K562 (cell line): Measurements from ENCODE around the gene FREM3. TPM values are rescaled to one million over a fixed set of nuclear protein-coding genes. Genes with fewer than 3 reads are reported as not detected.

Source experiments
- ATAC-seq: fragments of 200-7000 bp; cut with Tn5 transposase; 3 replicates; pipeline ENCODE4 v1.9.1; 2020; ENCODE audit warnings: moderate library complexity
- BruUV-seq: library from RNA; stranded (reverse); fragments of 400-500 nt; replicated peaks from 2 replicates; lab custom pipeline; 2021; lab: Mats Ljungman, UMichigan
- CTCF ChIA-PET: fragments of 300-600 bp; formaldehyde crosslinking; extraction: SDS; loops from one replicate; lab custom pipeline; 2021; ENCODE audit warnings: low intra/inter-chr PET ratio; lab: Yijun Ruan, JAX
- POLR2A ChIA-PET: fragments of 300-600, 350-650 bp; sonication (Branson Sonifier 250); formaldehyde crosslinking; extraction: SDS; loops from one replicate; lab custom pipeline; 2021; ENCODE audit warnings: antibody characterized with exemption, inconsistent platforms; lab: Yijun Ruan, JAX
- DNase-seq, 4 experiments: peaks; one replicate each; pipeline versions ENCODE4 v3.0.0 to v3.0.0-alpha.2; 2011 to 2018; ENCODE audit warnings: low spot score in 3 of 4, mixed read lengths in 3 of 4; ENCODE audit errors: extremely low read depth in 1 of 4
- FAIRE-seq: peaks from 2 replicates; lab custom pipeline; 2011; peaks lifted over from hg19 to GRCh38; lab: Jason Lieb, UNC
- H2AFZ ChIP-seq: 2 replicates; pipeline ENCODE4 v1.6.0; 2011; ENCODE audit warnings: low read depth, low read length, control low read depth, inconsistent platforms
- H3K27ac ChIP-seq: fragments of 200-600 bp; 3 replicates; pipeline ENCODE4 v1.8.0; 2011; ENCODE audit warnings: low read depth, mild to moderate bottlenecking, control low read depth, inconsistent platforms, low read length, moderate library complexity, mixed read lengths; ENCODE audit errors: extremely low read depth
- H3K27me3 ChIP-seq, 2 experiments: fragments of 300-600 bp in 1 of 2; 2 replicates in 1 of 2; 3 replicates in 1 of 2; pipeline versions ENCODE4 v1.6.0 to v1.8.0; 2011; ENCODE audit warnings: inconsistent platforms in 2 of 2, low read length in 2 of 2, mild to moderate bottlenecking in 1 of 2, mixed read lengths in 1 of 2, moderate library complexity in 1 of 2; ENCODE audit not compliant: control insufficient read depth in 2 of 2, insufficient read depth in 2 of 2
- H3K36me3 ChIP-seq: fragments of 300-600 bp; 3 replicates; pipeline ENCODE4 v1.8.0; 2011; ENCODE audit warnings: mild to moderate bottlenecking, low read length, inconsistent platforms; ENCODE audit not compliant: control insufficient read depth, insufficient read depth
- H3K4me1 ChIP-seq, 2 experiments: fragments of 200-600 bp in 1 of 2; replicated peaks in 1 of 2; 2 replicates in 1 of 2; 3 replicates in 1 of 2; pipeline versions ENCODE4 v1.5.1 to v1.8.0; 2011; ENCODE audit warnings: inconsistent platforms in 2 of 2, low read length in 2 of 2, mild to moderate bottlenecking in 1 of 2, mixed read lengths in 1 of 2, moderate library complexity in 1 of 2; ENCODE audit not compliant: control insufficient read depth in 2 of 2, insufficient read depth in 2 of 2
- H3K4me2 ChIP-seq: 2 replicates; pipeline ENCODE4 v1.6.1; 2011; ENCODE audit warnings: low read length, control low read depth, inconsistent platforms, mixed read lengths; ENCODE audit not compliant: insufficient read depth
- H3K4me3 ChIP-seq: fragments of 200-600 bp; sonication (generic), shearing (Covaris generic); 2 replicates; pipeline ENCODE4 v1.5.1; 2016; ENCODE audit warnings: control low read depth, inconsistent platforms
- H3K79me2 ChIP-seq: fragments of 200-600 bp; 3 replicates; pipeline ENCODE4 v1.8.0; 2011; ENCODE audit warnings: low read length, inconsistent platforms; ENCODE audit not compliant: control insufficient read depth, insufficient read depth
- H3K9ac ChIP-seq, 2 experiments: 2 replicates each; pipeline versions ENCODE4 v1.6.0 to v1.6.1; 2011; ENCODE audit warnings: low read depth in 2 of 2, low read length in 2 of 2, control low read depth in 1 of 2, inconsistent platforms in 1 of 2, mild to moderate bottlenecking in 1 of 2, mixed read lengths in 1 of 2; ENCODE audit not compliant: insufficient read depth in 1 of 2
- H3K9me1 ChIP-seq: one replicate; pipeline ENCODE4 v1.6.0; 2011; ENCODE audit warnings: inconsistent platforms, mild to moderate bottlenecking, low read length, moderate library complexity; ENCODE audit not compliant: control insufficient read depth, insufficient read depth
- H3K9me3 ChIP-seq: replicated peaks from 2 replicates; pipeline ENCODE4 v1.5.1; 2011; ENCODE audit warnings: low read depth, low read length, inconsistent platforms; ENCODE audit not compliant: control insufficient read depth, insufficient read depth
- H4K20me1 ChIP-seq: replicated peaks from 2 replicates; pipeline ENCODE4 v1.6.1; 2011; ENCODE audit warnings: low read length, inconsistent platforms, mixed read lengths; ENCODE audit not compliant: control insufficient read depth, insufficient read depth
- ARID3B ChIP-seq: fragments of 250-450 bp; sonication (Bioruptor Pico); IDR thresholded peaks from 2 replicates; pipeline ENCODE4 v1.4.0; 2020; ENCODE audit warnings: borderline replicate concordance
- KAT8 ChIP-seq: fragments of 450-650 bp; IDR thresholded peaks from 2 replicates; pipeline ENCODE4 v1.6.1; 2016; ENCODE audit warnings: low read depth, mild to moderate bottlenecking
- NR3C1 ChIP-seq: sonication (generic); formaldehyde crosslinking; IDR thresholded peaks from 2 replicates; pipeline ENCODE4 v1.8.1; 2022; ENCODE audit warnings: missing genetic modification reagents
- SNIP1 ChIP-seq: fragments of 450-650 bp; IDR thresholded peaks from 2 replicates; pipeline ENCODE4 v1.7.1; 2017; ENCODE audit warnings: low read depth, mild to moderate bottlenecking
- SP2 ChIP-seq: IDR thresholded peaks from 2 replicates; pipeline ENCODE4 v1.6.1; 2011; ENCODE audit warnings: mild to moderate bottlenecking, low read depth, low read length, moderate library complexity; ENCODE audit not compliant: poor library complexity, severe bottlenecking; ENCODE audit errors: extremely low read depth
- SUPT5H ChIP-seq: fragments of 450-650 bp; IDR thresholded peaks from 2 replicates; pipeline ENCODE4 v1.6.1; 2016
- YY1 ChIP-seq, 3 experiments: IDR thresholded peaks; 2 replicates each; pipeline ENCODE4 v1.6.1; 2011; ENCODE audit warnings: low read length in 2 of 3, mild to moderate bottlenecking in 2 of 3, moderate library complexity in 2 of 3, borderline replicate concordance in 1 of 3, control low read depth in 1 of 3, low read depth in 1 of 3; ENCODE audit not compliant: insufficient read depth in 3 of 3, insufficient replicate concordance in 2 of 3, control insufficient read depth in 1 of 3, insufficient read length in 1 of 3; ENCODE audit errors: extremely low read depth in 1 of 3
- ZBTB1 ChIP-seq: sonication (generic); formaldehyde crosslinking; IDR thresholded peaks from 2 replicates; pipeline ENCODE4 v1.8.1; 2023; ENCODE audit warnings: missing genetic modification reagents, low read depth, mild to moderate bottlenecking, borderline replicate concordance
- WGBS: fragments of 100-300 bp; shearing (Covaris generic); methylation state at CpG from one replicate; pipeline ENCODE4 v1.1.6; 2016; ENCODE audit warnings: low coverage, mixed read lengths; ENCODE audit not compliant: insufficient coverage; ENCODE audit errors: missing lambda C conversion rate; 5-methylcytosine and 5-hydroxymethylcytosine counted together
- in situ Hi-C: fragments of 300-500 bp; cut with MboI; formaldehyde crosslinking; loops from 4 replicates; pipeline ENCODE4 v1.15.0; 2018; ENCODE audit warnings: inconsistent platforms, mixed read lengths
- intact Hi-C: fragments of 100-400 bp; cut with micrococcal nuclease; formaldehyde crosslinking; loops from 2 replicates; pipeline ENCODE4 v1.14.2; 2022
- polyA plus RNA-seq, 8 experiments: library from polyadenylated mRNA; depleted of rRNA in 4 of 8; stranded (reverse) in 5 of 8; unstranded in 3 of 8; fragments of >200 nt; fragmentation: Nextera tagmentation in 2 of 8; fragmentation: Illumina TruSeq in 1 of 8; extraction: Ambion mirVana in 2 of 8; extraction: Trizol in 1 of 8; gene quantifications; 2 replicates each; pipeline versions ENCODE4 v1.2.1 to v1.2.3, GENCODE V29; 2011 to 2014; ENCODE audit warnings: inconsistent platforms in 1 of 8, missing spikeins in 1 of 8
- total RNA-seq, 7 experiments: library from RNA; depleted of rRNA in 6 of 7; stranded (reverse); fragments of >200 nt in 6 of 7; fragmentation: Illumina TruSeq in 2 of 7; extraction: Trizol in 2 of 7; gene quantifications; 2 replicates each; pipeline versions ENCODE4 v1.2.1 to v1.2.3, GENCODE V29; 2011 to 2021; ENCODE audit warnings: low replicate concordance in 1 of 7
- TF ChIP-seq, protein P1 (sequence below): fragments of 450-650 bp; conservative IDR thresholded peaks from 2 replicates; pipeline ENCODE4 v1.6.1; 2016; ENCODE audit warnings: missing genetic modification characterization, low read depth, mild to moderate bottlenecking, control low read depth, missing compliant biosample characterization

FREM3 gene
- total and polyA plus RNA-seq, 9 of the 15 experiments (the other 6 are each of a cell fraction or from before 2014, with no cell fraction given), result not detected

DNA sequence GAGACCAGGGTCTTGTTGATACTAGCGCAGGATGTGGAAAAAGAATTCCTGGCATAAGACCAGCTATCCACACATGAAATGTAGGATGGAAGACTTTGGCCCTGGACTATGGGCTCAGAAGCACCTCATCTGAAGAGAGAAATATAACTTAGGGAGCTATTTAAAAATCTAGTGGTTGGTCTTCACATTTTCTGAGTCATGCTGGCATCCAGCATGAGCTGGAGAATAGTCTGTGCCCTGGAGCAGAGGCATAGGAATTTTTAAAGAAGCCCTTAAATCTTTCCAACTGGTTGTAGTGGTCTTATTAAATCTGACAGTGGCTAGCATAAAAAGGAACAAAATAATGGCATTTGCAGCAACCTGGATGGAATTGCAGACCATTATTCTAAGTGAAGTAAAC is 100.6 kb downstream of the FREM3 start:
- Histone ChIP-seq H4K20me1 (no peaks in the 10 kb centered on the region), H3K9ac (no peak overlapping the region)
- TF ChIP-seq NR3C1 (CRISPR knock-in tag) (no peak), ARID3B (CRISPR knock-in tag) (no peak), YY1 (IDR thresholded peaks at IDR 0.05; ENCODE audit: borderline replicate concordance in 1 of 3, control insufficient read depth in 1 of 3, extremely low read depth in 1 of 3, insufficient read depth in 3 of 3, insufficient read length in 1 of 3, insufficient replicate concordance in 2 of 3, low read depth in 1 of 3, low read length in 2 of 3) (no peak), SUPT5H (no peak), SP2 (no peak), ZBTB1 (CRISPR knock-in tag) (no peak), SNIP1 (no peak), KAT8 (no peak)
- TF ChIP-seq, protein P1, sequence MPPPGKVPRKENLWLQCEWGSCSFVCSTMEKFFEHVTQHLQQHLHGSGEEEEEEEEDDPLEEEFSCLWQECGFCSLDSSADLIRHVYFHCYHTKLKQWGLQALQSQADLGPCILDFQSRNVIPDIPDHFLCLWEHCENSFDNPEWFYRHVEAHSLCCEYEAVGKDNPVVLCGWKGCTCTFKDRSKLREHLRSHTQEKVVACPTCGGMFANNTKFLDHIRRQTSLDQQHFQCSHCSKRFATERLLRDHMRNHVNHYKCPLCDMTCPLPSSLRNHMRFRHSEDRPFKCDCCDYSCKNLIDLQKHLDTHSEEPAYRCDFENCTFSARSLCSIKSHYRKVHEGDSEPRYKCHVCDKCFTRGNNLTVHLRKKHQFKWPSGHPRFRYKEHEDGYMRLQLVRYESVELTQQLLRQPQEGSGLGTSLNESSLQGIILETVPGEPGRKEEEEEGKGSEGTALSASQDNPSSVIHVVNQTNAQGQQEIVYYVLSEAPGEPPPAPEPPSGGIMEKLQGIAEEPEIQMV (tag), result no peak
- TF ChIP-seq, all 486 proteins: peak for 0
- DNase-seq (no peak), ATAC-seq (no peak), FAIRE-seq (no peak)
- no TSS peak for BruUV-seq
- Histone ChIP-seq H3K4me1 (no peaks in the 10 kb centered on the region), H3K4me3 (no peak overlapping the region), H3K4me2 (no peak overlapping the region), H3K9me1 (no peaks in the 10 kb centered on the region), H3K27ac (no peak overlapping the region), H2AFZ (no peak overlapping the region), H3K27me3 (no peaks in the 10 kb centered on the region), H3K79me2 (no peaks in the 10 kb centered on the region), H3K36me3 (no peaks in the 10 kb centered on the region), H3K9me3 (no peaks in the 10 kb centered on the region)
- CTCF ChIA-PET, result no interaction called here
- WGBS, result 0% methylated on average over 1 of the region's 1 CpG
- intact Hi-C loops, result no loop called here
- POLR2A ChIA-PET, result interaction anchor here (0.5 kb wide), 1 partner anchor 415 kb away, joined by 3 read pairs; the partner anchor contains the start of gene USP38
- in situ Hi-C loops, result no loop called here
